HepG2 (cell line): ENCODE results near the gene PRRC2A. TPM values are rescaled to one million over a fixed set of nuclear protein-coding genes. Genes with fewer than 3 reads are reported as not detected.
A peak's percentile ranks its signal among the peaks of the same experiment; 100 is the strongest.

Experiments used
- ARID3A ChIP-seq: IDR thresholded peaks from 2 replicates; pipeline ENCODE4 v1.6.1; 2012; ENCODE audit warnings: low read depth, low read length, improper control_type of control experiment
- ARNT ChIP-seq: fragments of 450-650 bp; IDR thresholded peaks from 2 replicates; pipeline ENCODE4 v1.6.1; 2017
- EEA1 ChIP-seq: sonication (generic); formaldehyde crosslinking; IDR thresholded peaks from 2 replicates; pipeline ENCODE4 v1.5.1; 2020; ENCODE audit warnings: mild to moderate bottlenecking, missing genetic modification reagents, borderline replicate concordance
- EED ChIP-seq: sonication (generic); formaldehyde crosslinking; IDR thresholded peaks from 2 replicates; pipeline ENCODE4 v1.5.0; 2020; ENCODE audit warnings: mild to moderate bottlenecking, missing genetic modification reagents
- GATAD2A ChIP-seq: IDR thresholded peaks from 2 replicates; pipeline ENCODE4 v1.6.1; 2016
- GTF2F1 ChIP-seq: fragments of 150-350 bp; IDR thresholded peaks from 2 replicates; pipeline ENCODE4 v1.6.1; 2014; ENCODE audit warnings: low read length
- HBP1 ChIP-seq: IDR thresholded peaks from 2 replicates; pipeline ENCODE4 v1.6.1; 2016; ENCODE audit warnings: low read depth, control low read depth
- KDM5A ChIP-seq: fragments of 200-600 bp; sonication (generic); IDR thresholded peaks from 2 replicates; pipeline ENCODE4 v1.7.0; 2018; ENCODE audit warnings: antibody characterized with exemption, mild to moderate bottlenecking, low read length, borderline replicate concordance
- LCORL ChIP-seq, 2 experiments: fragments of 450-650 bp in 1 of 2; sonication (generic) in 1 of 2; formaldehyde crosslinking in 1 of 2; IDR thresholded peaks; 2 replicates each; pipeline versions ENCODE4 v1.5.0 to v1.6.1; 2017 to 2020; ENCODE audit warnings: antibody characterized with exemption in 1 of 2, missing genetic modification reagents in 1 of 2
- MEF2D ChIP-seq: sonication (generic); formaldehyde crosslinking; IDR thresholded peaks from 2 replicates; pipeline ENCODE4 v1.5.1; 2020; ENCODE audit warnings: mild to moderate bottlenecking, missing genetic modification reagents
- NR0B2 ChIP-seq: sonication (generic); formaldehyde crosslinking; IDR thresholded peaks from 2 replicates; pipeline ENCODE4 v1.4.0; 2020; ENCODE audit warnings: mild to moderate bottlenecking, missing genetic modification reagents
- PHF5A ChIP-seq: IDR thresholded peaks from one replicate; pipeline ENCODE4 v1.6.1; 2018; ENCODE audit warnings: low read depth, missing genetic modification reagents; ENCODE audit not compliant: unreplicated experiment
- PHF8 ChIP-seq: sonication (generic); formaldehyde crosslinking; IDR thresholded peaks from 2 replicates; pipeline ENCODE4 v1.5.0; 2020; ENCODE audit warnings: missing genetic modification reagents
- RARA ChIP-seq: IDR thresholded peaks from 2 replicates; pipeline ENCODE4 v1.6.1; 2016; ENCODE audit warnings: missing genetic modification reagents, missing compliant biosample characterization
- SRY ChIP-seq: sonication (generic); formaldehyde crosslinking; IDR thresholded peaks from 2 replicates; pipeline ENCODE4 v1.8.0; 2022; ENCODE audit warnings: mild to moderate bottlenecking, missing genetic modification reagents
- TCF7 ChIP-seq: sonication (generic); IDR thresholded peaks from 2 replicates; pipeline ENCODE4 v1.6.1; 2016; ENCODE audit warnings: antibody characterized with exemption, low read depth
- ZMYM2 ChIP-seq: sonication (generic); formaldehyde crosslinking; IDR thresholded peaks from 2 replicates; pipeline ENCODE4 v1.8.0; 2022; ENCODE audit warnings: mild to moderate bottlenecking, missing genetic modification reagents
- ZNF263 ChIP-seq: sonication (generic); formaldehyde crosslinking; IDR thresholded peaks from 2 replicates; pipeline ENCODE4 v1.4.0; 2020; ENCODE audit warnings: missing genetic modification reagents
- ZNF44 ChIP-seq: sonication (generic); formaldehyde crosslinking; IDR thresholded peaks from 2 replicates; pipeline ENCODE4 v1.5.1; 2020; ENCODE audit warnings: mild to moderate bottlenecking, missing genetic modification reagents
- ZNF446 ChIP-seq: sonication (generic); formaldehyde crosslinking; IDR thresholded peaks from 2 replicates; pipeline ENCODE4 v1.5.0; 2020; ENCODE audit warnings: mild to moderate bottlenecking, missing genetic modification reagents
- ZNF530 ChIP-seq: sonication (generic); formaldehyde crosslinking; IDR thresholded peaks from 2 replicates; pipeline ENCODE4 v1.5.0; 2020; ENCODE audit warnings: low read depth, mild to moderate bottlenecking, missing genetic modification reagents
- ZNF563 ChIP-seq: sonication (generic); formaldehyde crosslinking; IDR thresholded peaks from 2 replicates; pipeline ENCODE4 v1.8.0; 2022; ENCODE audit warnings: mild to moderate bottlenecking, moderate library complexity, missing genetic modification reagents
- ZNF777 ChIP-seq: sonication (generic); formaldehyde crosslinking; IDR thresholded peaks from 2 replicates; pipeline ENCODE4 v1.4.0; 2020; ENCODE audit warnings: missing genetic modification reagents
- ZSCAN25 ChIP-seq: sonication (generic); formaldehyde crosslinking; IDR thresholded peaks from 2 replicates; pipeline ENCODE4 v1.8.0; 2022; ENCODE audit warnings: mild to moderate bottlenecking, missing genetic modification reagents
- ZSCAN29 ChIP-seq: sonication (generic); formaldehyde crosslinking; conservative IDR thresholded peaks from 2 replicates; pipeline ENCODE4 v1.4.0; 2020; ENCODE audit warnings: mild to moderate bottlenecking, missing genetic modification reagents
- polyA plus RNA-seq, 8 experiments: library from polyadenylated mRNA; depleted of rRNA in 3 of 8; stranded (reverse) in 7 of 8; unstranded in 1 of 8; fragments of >200 nt; fragmentation: Illumina TruSeq in 4 of 8; extraction: Trizol in 4 of 8; gene quantifications; 2 replicates each; pipeline versions ENCODE4 v1.2.1 to v1.2.3, GENCODE V29; 2011 to 2016; ENCODE audit warnings: low read depth in 4 of 8, missing spikeins in 1 of 8, mixed read lengths in 1 of 8; ENCODE audit not compliant: insufficient read depth in 1 of 8
- total RNA-seq, 5 experiments: library from RNA; depleted of rRNA; stranded (reverse); fragments of >200 nt; fragmentation: Illumina TruSeq; extraction: Trizol; gene quantifications; 2 replicates each; pipeline ENCODE4 v1.2.3, GENCODE V29; 2016; ENCODE audit warnings: low read depth in 1 of 5
- TF ChIP-seq, protein P1 (sequence below): sonication (generic); formaldehyde crosslinking; conservative IDR thresholded peaks from 2 replicates; pipeline ENCODE4 v1.8.0; 2022; ENCODE audit warnings: low read depth, missing genetic modification reagents

PRRC2A gene
- total and polyA plus RNA-seq, 2 of the 13 experiments (the other 11 are each of a cell fraction or from before 2014, with no cell fraction given), result 38.9 to 47.4 TPM

GRCh38 chr6:31665501-31666336 is 45.2 kb downstream of the PRRC2A start, which contains the start of gene CSNK2B (continued):
- TF ChIP-seq RARA (CRISPR knock-in tag) (0 out of 2 replicates have a peak, but pooled peaks have one; percentile 1), HBP1 (CRISPR knock-in tag) (peak; percentile 21; the same call in 1 of the 2 replicates), ZSCAN25 (CRISPR knock-in tag) (no peak), KDM5A (peak; percentile 81), ARNT (no peak), PHF8 (CRISPR knock-in tag) (peak; percentile 97), ZNF777 (no peak; the same call in 1 of the 2 replicates), ZNF446 (no peak), ZNF44 (no peak), EEA1 (no peak), EED (CRISPR knock-in tag) (no peak; the same call in 1 of the 2 replicates), MEF2D (CRISPR knock-in tag) (peak; percentile 38), NR0B2 (CRISPR knock-in tag) (peak; percentile 74; the same call in 1 of the 2 replicates), TCF7 (no peak; the same call in 1 of the 2 replicates), GATAD2A (CRISPR knock-in tag) (peak; percentile 27; the same call in 1 of the 2 replicates), ZMYM2 (CRISPR knock-in tag) (no peak; the same call in 1 of the 2 replicates), LCORL (IDR thresholded peaks at IDR 0.05) (peak; percentile 47; the same call in 1 of the 2 replicates), LCORL (CRISPR knock-in tag; IDR thresholded peaks at IDR 0.05) (no peak), ZNF263 (CRISPR knock-in tag) (peak; percentile 55; the same call in 1 of the 2 replicates), ARID3A (no peak; the same call in 1 of the 2 replicates), PHF5A (CRISPR knock-in tag) (no peak), SRY (CRISPR knock-in tag) (peak; percentile 86), ZNF563 (CRISPR knock-in tag) (peak; percentile 57; the same call in 1 of the 2 replicates), ZSCAN29 (CRISPR knock-in tag) (peak; percentile 66; the same call in 1 of the 2 replicates), ZNF530 (no peak), GTF2F1 (no peak)
- TF ChIP-seq, protein P1, sequence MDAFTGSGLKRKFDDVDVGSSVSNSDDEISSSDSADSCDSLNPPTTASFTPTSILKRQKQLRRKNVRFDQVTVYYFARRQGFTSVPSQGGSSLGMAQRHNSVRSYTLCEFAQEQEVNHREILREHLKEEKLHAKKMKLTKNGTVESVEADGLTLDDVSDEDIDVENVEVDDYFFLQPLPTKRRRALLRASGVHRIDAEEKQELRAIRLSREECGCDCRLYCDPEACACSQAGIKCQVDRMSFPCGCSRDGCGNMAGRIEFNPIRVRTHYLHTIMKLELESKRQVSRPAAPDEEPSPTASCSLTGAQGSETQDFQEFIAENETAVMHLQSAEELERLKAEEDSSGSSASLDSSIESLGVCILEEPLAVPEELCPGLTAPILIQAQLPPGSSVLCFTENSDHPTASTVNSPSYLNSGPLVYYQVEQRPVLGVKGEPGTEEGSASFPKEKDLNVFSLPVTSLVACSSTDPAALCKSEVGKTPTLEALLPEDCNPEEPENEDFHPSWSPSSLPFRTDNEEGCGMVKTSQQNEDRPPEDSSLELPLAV, result no peak
